Activated CD8-positive, alpha-beta memory T cell treated with anti-CD3 and anti-CD28 coated beads for 4 hours (primary cell): ENCODE results near the gene GPSM1.

Experiments used
- DNase-seq, 2 donors: peaks; one replicate each; pipeline ENCODE4 v3.0.0-alpha.2; 2020; ENCODE audit warnings: low read depth in 2 of 2

Gene GPSM1

GRCh38 chr9:136375096-136375495 is 47.8 kb downstream of the GPSM1 start:
- DNase-seq = no peak

- no peak for DNase-seq
These were observed 49.1 kb downstream of the GPSM1 start for GRCh38 chr9:136376457-136376856.

GRCh38 chr9:136377341-136378169 is 50.2 kb downstream of the GPSM1 start:
- DNase-seq = no peak

- DNase-seq = no peak
These were observed 51.0 kb downstream of the GPSM1 start for GRCh38 chr9:136378170-136379002.

- no peak for DNase-seq
These were observed 51.6 kb downstream of the GPSM1 start for GRCh38 chr9:136379003-136379287.

GRCh38 chr9:136379401-136379800 is 52.1 kb downstream of the GPSM1 start:
- no peak for DNase-seq

- DNase-seq = no peak
These were observed 52.6 kb downstream of the GPSM1 start for GRCh38 chr9:136379891-136380290.

- no peak for DNase-seq
These were observed 53.0 kb downstream of the GPSM1 start for GRCh38 chr9:136380381-136380780.

- DNase-seq = no peak
These were observed 54.0 kb downstream of the GPSM1 start for GRCh38 chr9:136381311-136381710.

- no peak for DNase-seq
These were observed 54.7 kb downstream of the GPSM1 start for GRCh38 chr9:136381966-136382513.

GRCh38 chr9:136383436-136383835 is 56.1 kb downstream of the GPSM1 start:
- no peak for DNase-seq

- no peak for DNase-seq
These were observed 57.7 kb downstream of the GPSM1 start for GRCh38 chr9:136385015-136385414.

- DNase-seq = no peak
These were observed 58.7 kb downstream of the GPSM1 start for GRCh38 chr9:136386018-136386417.

GRCh38 chr9:136387217-136387616 is 59.9 kb downstream of the GPSM1 start:
- DNase-seq = no peak

- DNase-seq = no peak
These were observed 62.1 kb downstream of the GPSM1 start for GRCh38 chr9:136389396-136389795.

- no peak for DNase-seq
These were observed 64.6 kb downstream of the GPSM1 start for GRCh38 chr9:136391737-136392537.

GRCh38 chr9:136392538-136393449 is 65.5 kb downstream of the GPSM1 start:
- no peak for DNase-seq

GRCh38 chr9:136393531-136393930 is 66.2 kb downstream of the GPSM1 start:
- DNase-seq = no peak

- DNase-seq = no peak
These were observed 67.1 kb downstream of the GPSM1 start for GRCh38 chr9:136394312-136395019.

- no peak for DNase-seq
These were observed 67.6 kb downstream of the GPSM1 start for GRCh38 chr9:136395020-136395340.
